ENCODE data around the gene PRKAR2B. TPM values are rescaled to one million over a fixed set of nuclear protein-coding genes. Genes with fewer than 3 reads are reported as not detected.

PRKAR2B gene
- 7.9 and 9.6 TPM in 2 replicates for total RNA-seq

DNA sequence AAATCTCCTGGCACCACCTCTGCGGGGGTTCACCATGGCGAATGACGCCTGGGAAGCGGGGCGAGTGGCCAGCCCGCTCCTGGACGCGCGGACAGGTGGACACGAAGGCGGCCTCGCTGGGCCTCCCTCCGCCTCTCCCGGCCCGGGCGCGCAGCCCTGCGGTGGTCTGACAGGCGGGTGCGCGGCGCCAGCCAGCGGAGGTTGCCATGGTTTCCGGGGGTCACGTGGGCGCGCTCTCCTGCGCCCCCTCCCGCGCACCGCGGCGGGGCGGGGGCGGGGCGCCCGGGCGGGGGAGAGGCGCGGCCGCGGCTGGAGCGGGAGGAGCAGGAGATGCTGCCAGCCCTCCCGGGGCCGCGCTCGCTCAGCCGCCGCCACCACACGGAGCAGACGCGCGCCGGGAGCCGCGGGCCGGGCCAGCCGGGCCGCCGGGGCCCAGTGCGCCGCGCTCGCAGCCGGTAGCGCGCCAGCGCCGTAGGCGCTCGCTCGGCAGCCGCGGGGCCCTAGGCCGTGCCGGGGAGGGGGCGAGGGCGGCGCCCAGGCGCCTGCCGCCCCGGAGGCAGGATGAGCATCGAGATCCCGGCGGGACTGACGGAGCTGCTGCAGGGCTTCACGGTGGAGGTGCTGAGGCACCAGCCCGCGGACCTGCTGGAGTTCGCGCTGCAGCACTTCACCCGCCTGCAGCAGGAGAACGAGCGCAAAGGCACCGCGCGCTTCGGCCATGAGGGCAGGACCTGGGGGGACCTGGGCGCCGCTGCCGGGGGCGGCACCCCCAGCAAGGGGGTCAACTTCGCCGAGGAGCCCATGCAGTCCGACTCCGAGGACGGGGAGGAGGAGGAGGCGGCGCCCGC lies at the start of gene PRKAR2B:
Gene PRKAR2B (plus strand): TSS at position 359 of the 848 bp plus-strand sequence. CDS start 203 bp downstream, at position 562.

DNA sequence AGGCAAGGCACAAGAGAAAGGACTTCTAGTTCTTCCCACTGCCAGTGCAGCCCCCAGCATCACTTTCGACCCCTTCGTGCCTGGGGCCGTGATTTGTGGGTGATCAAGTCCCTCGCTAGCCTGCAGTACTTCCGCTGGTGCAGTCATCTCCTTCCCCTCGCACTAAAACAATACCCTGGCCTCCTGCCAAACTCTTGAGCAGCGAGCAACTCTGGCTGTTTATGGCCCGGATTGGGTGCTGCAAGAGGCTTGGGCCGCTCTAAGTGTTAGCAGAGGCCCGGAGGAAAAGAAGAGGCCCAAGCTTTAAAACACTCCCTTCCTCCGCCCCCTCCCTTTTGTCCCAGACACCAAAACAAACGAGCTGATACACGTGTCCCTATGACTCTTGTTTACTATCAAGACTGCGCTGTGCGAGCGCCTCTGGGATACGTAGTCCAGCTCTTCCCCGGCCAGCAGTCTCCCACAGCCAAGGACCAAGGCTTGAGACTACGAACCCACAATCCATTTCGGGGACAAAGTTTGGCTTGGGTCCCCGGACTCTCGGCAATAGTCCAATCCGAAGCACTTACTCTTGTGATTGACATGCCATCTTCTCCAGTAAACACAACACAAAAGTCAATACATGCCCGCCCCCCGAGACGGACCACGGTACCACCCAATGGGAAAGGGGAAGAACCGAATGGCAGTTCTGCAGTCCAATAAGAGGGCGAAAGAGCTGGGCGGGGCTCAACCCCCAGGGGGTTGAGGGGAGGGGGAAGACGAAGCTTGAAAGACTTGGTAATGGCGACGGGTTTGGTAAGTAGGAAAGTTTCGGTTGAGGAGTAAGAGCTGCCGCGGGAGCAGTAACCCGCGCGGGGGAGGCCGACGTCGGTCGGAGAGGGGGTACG lies 124.0 kb downstream of the PRKAR2B start, which contains the start of gene HBP1:
Gene HBP1 (plus strand): TSS at position 771 of the 887 bp plus-strand sequence. CDS start 10,891 bp downstream, outside the sequence.

Other genes with a start within 250 kb of the PRKAR2B start
- gene PIK3CG, start 179.4 kb upstream of the PRKAR2B start, total RNA-seq: 0.66 and 1.9 TPM in 2 replicates
- gene HBP1, start 124.3 kb downstream of the PRKAR2B start, total RNA-seq: 56.8 and 127 TPM in 2 replicates